Stimulated activated effector memory CD8-positive, alpha-beta T cell treated with anti-CD3 and anti-CD28 coated beads, Interleukin-12 subunit alpha, Interleukin-12 subunit beta, amount 100 ng/mL, for 72 hours (primary cell): ENCODE data around the gene ESPL1.
A peak's percentile ranks its signal among the peaks of the same experiment; 100 is the strongest.

Experiments
- ATAC-seq: fragments of 150-1000 bp; cut with Tn5 transposase; 2 replicates; pipeline ENCODE4 v1.10.0; 2021
- DNase-seq, 2 donors: peaks; one replicate each; pipeline ENCODE4 v3.0.0; 2021 to 2022; ENCODE audit warnings: low spot score in 2 of 2
- H3K27ac Mint-ChIP-seq: one replicate; pipeline ENCODE4 v1.8.0; 2022; ENCODE audit warnings: mild to moderate bottlenecking, mixed read lengths
- H3K36me3 Mint-ChIP-seq: one replicate; pipeline ENCODE4 v1.8.0; 2022; ENCODE audit warnings: mild to moderate bottlenecking, mixed read lengths
- H3K4me1 Mint-ChIP-seq: one replicate; pipeline ENCODE4 v1.8.0; 2022; ENCODE audit warnings: mixed read lengths
- H3K4me3 Mint-ChIP-seq: one replicate; pipeline ENCODE4 v1.8.0; 2022; ENCODE audit warnings: mild to moderate bottlenecking, mixed read lengths
- H3K9me3 Mint-ChIP-seq: one replicate; pipeline ENCODE4 v1.8.0; 2022; ENCODE audit warnings: mixed read lengths

ESPL1 gene

GRCh38 chr12:53267306-53267998 is 647 bp upstream of the ESPL1 start:
- no peaks in the 10 kb centered on the region for H3K9me3 Mint-ChIP-seq
- H3K4me1 Mint-ChIP-seq, result peaks cover 42% of the 10 kb centered on the region
- H3K36me3 Mint-ChIP-seq, result peaks cover 51% of the 10 kb centered on the region
- ATAC-seq (peak; percentile 66), DNase-seq (peak; percentile 12 to 59)
- H3K27ac Mint-ChIP-seq, result peak overlapping the region; percentile 99
- peak overlapping the region; percentile 99 for H3K4me3 Mint-ChIP-seq

GRCh38 chr12:53268630-53269562 is 797 bp downstream of the ESPL1 start:
- ATAC-seq (no peak), DNase-seq (no peak)
- Mint-ChIP-seq H3K9me3 (no peaks in the 10 kb centered on the region), H3K4me3 (peak overlapping the region; percentile 99), H3K4me1 (peaks cover 44% of the 10 kb centered on the region), H3K27ac (peak overlapping the region; percentile 99), H3K36me3 (peaks cover 66% of the 10 kb centered on the region)

- Mint-ChIP-seq H3K4me1 (peaks cover 27% of the 10 kb centered on the region), H3K27ac (no peak overlapping the region), H3K9me3 (no peaks in the 10 kb centered on the region), H3K4me3 (no peak overlapping the region), H3K36me3 (peaks cover 96% of the 10 kb centered on the region)
- no peak for DNase-seq
- ATAC-seq, result no peak
Observed at GRCh38 chr12:53274445-53274844, 6.3 kb downstream of the ESPL1 start.

GRCh38 chr12:53276511-53276910 is 8.4 kb downstream of the ESPL1 start:
- no peaks in the 10 kb centered on the region for H3K9me3 Mint-ChIP-seq
- H3K4me1 Mint-ChIP-seq, result peaks cover 15% of the 10 kb centered on the region
- no peak for ATAC-seq
- no peak for DNase-seq
- peaks cover 97% of the 10 kb centered on the region for H3K36me3 Mint-ChIP-seq
- H3K27ac Mint-ChIP-seq, result no peak overlapping the region
- no peak overlapping the region for H3K4me3 Mint-ChIP-seq

- Mint-ChIP-seq H3K27ac (no peak overlapping the region), H3K9me3 (no peaks in the 10 kb centered on the region), H3K4me1 (peaks cover 6% of the 10 kb centered on the region), H3K4me3 (no peak overlapping the region), H3K36me3 (peaks cover 97% of the 10 kb centered on the region)
- DNase-seq (no peak), ATAC-seq (no peak)
Observed at GRCh38 chr12:53277981-53278380, 9.9 kb downstream of the ESPL1 start.

GRCh38 chr12:53279283-53279869 is 11.3 kb downstream of the ESPL1 start:
- peaks cover 97% of the 10 kb centered on the region for H3K36me3 Mint-ChIP-seq
- H3K9me3 Mint-ChIP-seq, result no peaks in the 10 kb centered on the region
- ATAC-seq, result no peak
- DNase-seq, result no peak
- H3K4me3 Mint-ChIP-seq, result no peak overlapping the region
- H3K27ac Mint-ChIP-seq, result no peak overlapping the region
- H3K4me1 Mint-ChIP-seq, result peaks cover 2% of the 10 kb centered on the region

- Mint-ChIP-seq H3K9me3 (no peaks in the 10 kb centered on the region), H3K4me1 (no peaks in the 10 kb centered on the region), H3K4me3 (no peak overlapping the region), H3K27ac (no peak overlapping the region), H3K36me3 (peaks cover 97% of the 10 kb centered on the region)
- DNase-seq (no peak), ATAC-seq (no peak)
Observed at GRCh38 chr12:53279888-53280498, 11.9 kb downstream of the ESPL1 start.

- Mint-ChIP-seq H3K4me1 (peaks cover 22% of the 10 kb centered on the region), H3K36me3 (peaks cover 87% of the 10 kb centered on the region), H3K4me3 (no peak overlapping the region), H3K9me3 (no peaks in the 10 kb centered on the region), H3K27ac (peak overlapping the region; percentile 72)
- DNase-seq, result no peak
- no peak for ATAC-seq
Observed at GRCh38 chr12:53286448-53286847, 18.3 kb downstream of the ESPL1 start.

GRCh38 chr12:53287741-53288216 is 19.7 kb downstream of the ESPL1 start:
- peak; percentile 77 for ATAC-seq
- Mint-ChIP-seq H3K36me3 (peaks cover 85% of the 10 kb centered on the region), H3K4me1 (peaks cover 22% of the 10 kb centered on the region), H3K9me3 (no peaks in the 10 kb centered on the region), H3K4me3 (no peak overlapping the region), H3K27ac (peak overlapping the region; percentile 50)
- DNase-seq, result peak; percentile 38 to 79

- peak overlapping the region; percentile 50 for H3K27ac Mint-ChIP-seq
- no peak overlapping the region for H3K4me3 Mint-ChIP-seq
- ATAC-seq, result no peak
Observed at GRCh38 chr12:53288322-53288721, 20.2 kb downstream of the ESPL1 start.

GRCh38 chr12:53289891-53290290 is 21.8 kb downstream of the ESPL1 start:
- ATAC-seq (no peak), DNase-seq (no peak)
- Mint-ChIP-seq H3K9me3 (no peaks in the 10 kb centered on the region), H3K27ac (peak overlapping the region; percentile 52), H3K36me3 (peaks cover 84% of the 10 kb centered on the region), H3K4me1 (peaks cover 24% of the 10 kb centered on the region), H3K4me3 (no peak overlapping the region)

More at GRCh38 chr12:53288322-53288721, 20.2 kb downstream of the ESPL1 start:
- peaks cover 22% of the 10 kb centered on the region for H3K4me1 Mint-ChIP-seq
- no peak for DNase-seq
- peaks cover 85% of the 10 kb centered on the region for H3K36me3 Mint-ChIP-seq
- no peaks in the 10 kb centered on the region for H3K9me3 Mint-ChIP-seq

GRCh38 chr12:53290661-53291060 is 22.6 kb downstream of the ESPL1 start:
- peak overlapping the region; percentile 17 for H3K27ac Mint-ChIP-seq
- no peak for DNase-seq
- no peak overlapping the region for H3K4me3 Mint-ChIP-seq
- no peaks in the 10 kb centered on the region for H3K9me3 Mint-ChIP-seq
- ATAC-seq, result no peak
- H3K36me3 Mint-ChIP-seq, result peaks cover 84% of the 10 kb centered on the region
- H3K4me1 Mint-ChIP-seq, result peaks cover 28% of the 10 kb centered on the region

- ATAC-seq (no peak), DNase-seq (no peak)
- no peak overlapping the region for H3K27ac Mint-ChIP-seq
- no peak overlapping the region for H3K4me3 Mint-ChIP-seq
- H3K36me3 Mint-ChIP-seq, result peaks cover 82% of the 10 kb centered on the region
- no peaks in the 10 kb centered on the region for H3K9me3 Mint-ChIP-seq
- H3K4me1 Mint-ChIP-seq, result peaks cover 41% of the 10 kb centered on the region
Observed at GRCh38 chr12:53292426-53292825, 24.3 kb downstream of the ESPL1 start.

GRCh38 chr12:53295070-53295890 is 27.2 kb downstream of the ESPL1 start, which contains the start of gene PFDN5:
TSS of gene PFDN5 (plus strand) at chr12:53295542. CDS start at chr12:53295568, 26 bp downstream.
- Mint-ChIP-seq H3K4me1 (peaks cover 49% of the 10 kb centered on the region), H3K36me3 (peaks cover 94% of the 10 kb centered on the region), H3K4me3 (peak within 1 kb of the TSS; percentile 91), H3K27ac (peak within 1 kb of the TSS; percentile 97), H3K9me3 (no peaks in the 10 kb centered on the region)
- peak; percentile 92 for ATAC-seq
- DNase-seq, result peak; percentile 73 to 90
